ENCODE data around the gene LMF1. TPM values are rescaled to one million over a fixed set of nuclear protein-coding genes. Genes with fewer than 3 reads are reported as not detected.

LMF1 gene
- total RNA-seq, 2 experiments from 2014 or later: 21.3 to 22.6 TPM

DNA sequence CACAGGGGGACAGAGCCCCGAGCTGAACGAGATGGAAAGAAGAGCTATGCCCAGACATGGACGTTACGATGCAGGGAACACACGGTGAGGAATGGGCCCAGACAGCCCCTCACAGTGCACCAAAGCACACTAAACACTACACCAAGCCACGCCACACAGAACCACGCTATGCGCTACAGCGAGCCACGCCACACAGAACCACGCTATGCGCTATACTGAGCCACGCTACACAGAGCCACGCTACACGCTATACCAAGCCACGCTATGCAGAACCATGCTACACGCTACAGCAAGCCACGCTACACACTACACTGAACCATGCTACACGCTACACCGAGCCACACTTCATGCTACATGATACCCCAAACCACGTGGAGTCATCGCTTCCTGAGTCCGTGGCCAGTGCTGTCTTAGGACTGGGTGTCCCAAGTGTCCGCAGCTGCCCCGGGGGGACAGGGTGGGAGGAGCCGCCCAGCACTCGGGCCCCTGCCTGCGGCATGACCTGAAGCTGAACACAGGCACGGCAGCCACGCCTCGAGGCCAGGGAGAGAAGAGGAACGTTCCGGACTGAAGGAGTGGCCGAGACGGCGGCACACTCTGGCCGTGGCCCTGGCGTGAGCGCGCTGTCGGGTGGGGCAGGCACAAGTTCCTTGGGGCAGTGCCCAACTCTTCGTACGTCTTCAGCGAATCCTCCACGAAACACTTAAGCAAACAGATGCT is 61.3 kb downstream of the LMF1 start:
- H3K27ac Mint-ChIP-seq: no peak overlapping the region
- H3K4me1 Mint-ChIP-seq: no peaks in the 10 kb centered on the region
- ChIA-PET POLR2A (no interaction called here), CTCF (no interaction called here)
- DNase-seq: no peak
- H3K4me3 Mint-ChIP-seq: no peak overlapping the region
- H3K27me3 Mint-ChIP-seq: no peaks in the 10 kb centered on the region
- peaks cover 11% of the 10 kb centered on the region for H3K36me3 Mint-ChIP-seq (ENCODE audit: low read depth)
- peaks cover 14% of the 10 kb centered on the region for H3K9me3 Mint-ChIP-seq

DNA sequence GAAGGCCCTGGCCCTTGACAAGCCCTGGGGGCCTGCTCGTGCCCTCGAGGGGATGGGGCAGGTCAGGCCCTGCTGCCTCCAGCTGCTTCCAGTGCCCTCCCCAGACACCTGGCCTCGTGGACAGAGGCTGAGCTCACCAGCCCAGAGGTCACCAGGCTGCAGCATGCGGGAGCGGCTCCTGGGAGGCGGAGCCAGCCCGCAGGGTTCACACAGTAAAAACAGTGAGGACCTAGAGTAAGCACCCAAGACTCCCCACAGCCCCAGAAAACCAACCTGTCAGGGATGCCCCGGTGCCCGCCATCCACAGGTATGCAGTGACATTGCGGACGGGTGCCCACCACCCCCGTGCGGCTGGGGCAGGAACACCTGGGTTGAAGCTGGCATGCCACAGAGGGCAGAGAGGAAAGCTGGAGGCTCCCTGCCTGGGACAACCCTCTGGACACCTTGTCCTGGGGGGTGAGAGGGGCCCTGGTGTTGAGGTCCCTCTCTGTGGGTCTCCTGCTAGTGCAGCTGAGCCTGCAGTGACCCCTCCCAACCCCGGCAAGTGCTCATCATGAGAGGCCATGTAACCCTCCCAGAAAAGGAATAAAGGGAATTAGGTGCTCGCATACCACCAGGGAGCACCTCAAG is 62.1 kb downstream of the LMF1 start:
- DNase-seq: no peak
- CTCF ChIA-PET: no interaction called here

GRCh38 chr16:907842-908241 is 62.9 kb downstream of the LMF1 start:
- Mint-ChIP-seq H3K27ac (no peak overlapping the region), H3K9me3 (peaks cover 14% of the 10 kb centered on the region), H3K27me3 (no peaks in the 10 kb centered on the region), H3K4me3 (no peak overlapping the region), H3K36me3 (ENCODE audit: low read depth) (peaks cover 11% of the 10 kb centered on the region), H3K4me1 (no peaks in the 10 kb centered on the region)
- POLR2A ChIA-PET: no interaction called here
- no peak for DNase-seq
- CTCF ChIA-PET: no interaction called here

More for the DNA sequence above, 62.1 kb downstream of the LMF1 start:
- Mint-ChIP-seq H3K9me3 (peaks cover 14% of the 10 kb centered on the region), H3K36me3 (ENCODE audit: low read depth) (peaks cover 11% of the 10 kb centered on the region), H3K27me3 (no peaks in the 10 kb centered on the region), H3K27ac (no peak overlapping the region), H3K4me3 (no peak overlapping the region), H3K4me1 (no peaks in the 10 kb centered on the region)
- POLR2A ChIA-PET: no interaction called here

- Mint-ChIP-seq H3K36me3 (ENCODE audit: low read depth) (peaks cover 11% of the 10 kb centered on the region), H3K4me1 (no peaks in the 10 kb centered on the region), H3K4me3 (no peak overlapping the region), H3K9me3 (peaks cover 14% of the 10 kb centered on the region), H3K27ac (no peak overlapping the region), H3K27me3 (no peaks in the 10 kb centered on the region)
- POLR2A ChIA-PET: no interaction called here
- CTCF ChIA-PET: no interaction called here
- no peak for DNase-seq
Observed at GRCh38 chr16:907361-907760, 63.4 kb downstream of the LMF1 start.

DNA sequence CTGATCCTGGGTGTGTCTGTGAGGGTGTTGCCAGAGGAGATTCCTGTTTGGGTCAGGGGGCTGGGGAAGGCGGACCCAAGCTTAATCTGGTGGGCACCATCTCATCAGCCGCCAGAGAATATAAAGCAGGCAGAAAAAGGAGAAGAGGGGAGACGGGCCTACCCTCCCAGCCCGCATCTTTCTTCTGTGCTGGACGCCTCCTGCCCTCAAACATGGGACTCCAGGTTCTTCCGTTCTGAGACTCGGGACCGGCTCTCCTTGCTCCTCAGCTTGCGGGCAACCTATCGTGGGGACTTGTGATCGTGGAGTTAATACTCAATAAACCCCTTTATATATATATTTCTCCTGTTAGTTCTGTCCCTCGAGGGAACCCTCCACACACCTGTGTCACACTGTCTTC is 64.5 kb downstream of the LMF1 start:
- H3K27me3 Mint-ChIP-seq: no peaks in the 10 kb centered on the region
- no peak overlapping the region for H3K27ac Mint-ChIP-seq
- no peak overlapping the region for H3K4me3 Mint-ChIP-seq
- H3K4me1 Mint-ChIP-seq: no peaks in the 10 kb centered on the region
- no peak for DNase-seq
- POLR2A ChIA-PET: no interaction called here
- peaks cover 11% of the 10 kb centered on the region for H3K36me3 Mint-ChIP-seq (ENCODE audit: low read depth)
- peaks cover 14% of the 10 kb centered on the region for H3K9me3 Mint-ChIP-seq
- CTCF ChIA-PET: no interaction called here

GRCh38 chr16:901715-902601 is 68.8 kb downstream of the LMF1 start:
- no peak for DNase-seq
- H3K4me3 Mint-ChIP-seq: no peak overlapping the region
- peaks cover 13% of the 10 kb centered on the region for H3K9me3 Mint-ChIP-seq
- POLR2A ChIA-PET: no interaction called here
- CTCF ChIA-PET: no interaction called here
- no peaks in the 10 kb centered on the region for H3K4me1 Mint-ChIP-seq
- H3K36me3 Mint-ChIP-seq (ENCODE audit: low read depth): peaks cover 3% of the 10 kb centered on the region
- no peaks in the 10 kb centered on the region for H3K27me3 Mint-ChIP-seq
- H3K27ac Mint-ChIP-seq: no peak overlapping the region

- CTCF ChIA-PET: no interaction called here
- Mint-ChIP-seq H3K4me3 (no peak overlapping the region), H3K9me3 (peaks cover 7% of the 10 kb centered on the region), H3K36me3 (ENCODE audit: low read depth) (peaks cover 2% of the 10 kb centered on the region), H3K27ac (no peak overlapping the region), H3K4me1 (no peaks in the 10 kb centered on the region), H3K27me3 (no peaks in the 10 kb centered on the region)
- no peak for DNase-seq
- POLR2A ChIA-PET: no interaction called here
Observed at GRCh38 chr16:901149-901548, 69.6 kb downstream of the LMF1 start.

DNA sequence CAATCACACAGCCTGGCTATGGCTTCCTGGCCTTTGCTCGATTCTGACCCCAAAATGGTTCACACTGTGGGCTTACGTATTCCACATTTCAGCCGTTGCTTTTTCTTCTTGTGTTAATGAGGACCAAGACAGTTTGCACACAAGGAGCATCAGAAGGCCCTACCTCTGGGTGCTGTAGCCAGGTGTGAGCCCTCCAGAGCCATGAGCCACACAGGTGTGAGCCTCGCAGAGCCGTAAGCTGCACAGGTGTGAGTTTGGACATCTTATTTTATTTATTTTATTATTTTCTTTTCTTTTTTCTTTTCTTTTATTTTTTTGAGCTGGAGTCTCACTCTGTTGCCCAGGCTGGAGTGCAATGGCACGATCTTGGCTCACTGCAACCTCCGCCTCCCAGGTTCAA is 70.6 kb downstream of the LMF1 start:
- no peaks in the 10 kb centered on the region for H3K4me1 Mint-ChIP-seq
- H3K27me3 Mint-ChIP-seq: no peaks in the 10 kb centered on the region
- H3K36me3 Mint-ChIP-seq (ENCODE audit: low read depth): no peaks in the 10 kb centered on the region
- H3K4me3 Mint-ChIP-seq: no peak overlapping the region
- CTCF ChIA-PET: no interaction called here
- POLR2A ChIA-PET: no interaction called here
- no peak for DNase-seq
- H3K9me3 Mint-ChIP-seq: peaks cover under 1% of the 10 kb centered on the region
- no peak overlapping the region for H3K27ac Mint-ChIP-seq

DNA sequence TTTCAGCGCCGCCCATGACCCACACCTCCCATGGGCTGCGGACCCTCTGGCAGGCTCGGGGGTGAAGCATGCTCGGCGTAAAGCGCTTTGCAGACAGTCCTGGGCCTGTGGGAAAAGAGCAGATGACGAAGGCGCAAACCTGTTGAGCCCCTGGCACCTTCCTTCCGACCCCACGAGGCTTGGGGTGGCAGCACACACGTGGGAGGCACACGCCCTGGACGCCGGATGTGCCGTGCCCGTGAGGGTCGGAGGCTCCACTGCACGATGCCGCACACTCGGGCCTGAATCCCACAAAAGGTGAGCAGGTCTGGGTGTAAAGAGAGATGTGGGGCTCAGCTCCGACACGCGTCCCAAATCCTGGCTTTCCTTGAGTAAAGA is 71.1 kb downstream of the LMF1 start:
- Mint-ChIP-seq H3K27me3 (no peaks in the 10 kb centered on the region), H3K4me3 (no peak overlapping the region), H3K9me3 (no peaks in the 10 kb centered on the region), H3K27ac (no peak overlapping the region), H3K36me3 (ENCODE audit: low read depth) (no peaks in the 10 kb centered on the region), H3K4me1 (no peaks in the 10 kb centered on the region)
- DNase-seq: no peak
- ChIA-PET CTCF (no interaction called here), POLR2A (no interaction called here)

GRCh38 chr16:898761-899682 is 71.8 kb downstream of the LMF1 start:
- DNase-seq: no peak
- Mint-ChIP-seq H3K4me3 (no peak overlapping the region), H3K36me3 (ENCODE audit: low read depth) (no peaks in the 10 kb centered on the region), H3K9me3 (no peaks in the 10 kb centered on the region), H3K4me1 (no peaks in the 10 kb centered on the region), H3K27ac (no peak overlapping the region), H3K27me3 (no peaks in the 10 kb centered on the region)
- ChIA-PET POLR2A (no interaction called here), CTCF (no interaction called here)

DNA sequence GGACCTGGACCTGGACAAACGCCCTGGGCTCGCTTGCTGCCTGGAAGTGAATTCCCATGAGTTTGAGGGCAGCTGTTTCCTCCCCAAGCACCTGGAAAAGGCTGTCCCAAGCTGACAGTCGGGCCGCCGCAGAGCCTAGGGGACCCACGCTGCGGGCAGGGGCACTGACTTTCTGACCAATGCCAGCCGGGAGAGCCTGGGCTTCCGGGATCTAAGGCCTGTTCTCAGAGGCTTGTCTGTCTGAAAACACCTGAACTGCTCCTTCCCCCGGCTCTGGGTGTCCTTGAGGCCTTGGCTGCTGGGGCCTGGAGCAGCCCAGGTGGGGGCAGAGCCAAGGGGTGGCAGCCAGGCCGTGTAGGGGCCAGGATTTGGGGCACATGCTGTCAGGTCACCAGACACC is 72.6 kb downstream of the LMF1 start:
- Mint-ChIP-seq H3K4me3 (no peak overlapping the region), H3K36me3 (ENCODE audit: low read depth) (no peaks in the 10 kb centered on the region), H3K9me3 (no peaks in the 10 kb centered on the region), H3K27me3 (no peaks in the 10 kb centered on the region), H3K4me1 (no peaks in the 10 kb centered on the region), H3K27ac (no peak overlapping the region)
- ChIA-PET POLR2A (no interaction called here), CTCF (no interaction called here)
- no peak for DNase-seq

DNA sequence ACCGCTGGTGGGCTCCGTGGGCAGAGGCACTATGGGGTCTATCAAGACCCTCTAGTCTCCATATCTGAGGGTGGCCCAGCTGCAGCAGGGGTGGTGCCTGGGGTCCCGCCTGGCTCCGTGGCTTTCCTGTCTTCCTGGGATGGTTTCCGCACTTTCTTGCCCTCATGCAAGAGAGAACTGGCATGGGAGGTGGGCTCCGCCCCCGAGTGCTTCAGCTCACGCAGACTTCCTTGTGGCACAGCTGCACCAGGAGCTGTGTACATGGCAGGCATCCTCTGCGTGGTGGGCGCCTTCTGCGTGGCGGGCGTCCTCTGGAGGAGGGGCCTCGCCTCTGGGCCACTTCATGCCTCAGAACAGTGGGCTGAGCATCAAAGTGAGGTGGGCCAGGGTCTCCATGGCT is 73.1 kb downstream of the LMF1 start:
- DNase-seq: no peak
- ChIA-PET POLR2A (no interaction called here), CTCF (no interaction called here)
- no peaks in the 10 kb centered on the region for H3K36me3 Mint-ChIP-seq (ENCODE audit: low read depth)
- no peak overlapping the region for H3K27ac Mint-ChIP-seq
- H3K4me1 Mint-ChIP-seq: no peaks in the 10 kb centered on the region
- no peaks in the 10 kb centered on the region for H3K9me3 Mint-ChIP-seq
- H3K27me3 Mint-ChIP-seq: no peaks in the 10 kb centered on the region
- H3K4me3 Mint-ChIP-seq: no peak overlapping the region

GRCh38 chr16:897200-897543 is 73.6 kb downstream of the LMF1 start:
- ChIA-PET POLR2A (no interaction called here), CTCF (no interaction called here)
- H3K36me3 Mint-ChIP-seq (ENCODE audit: low read depth): no peaks in the 10 kb centered on the region
- H3K4me1 Mint-ChIP-seq: no peaks in the 10 kb centered on the region
- H3K4me3 Mint-ChIP-seq: no peak overlapping the region
- no peak for DNase-seq
- H3K9me3 Mint-ChIP-seq: no peaks in the 10 kb centered on the region
- H3K27ac Mint-ChIP-seq: no peak overlapping the region
- no peaks in the 10 kb centered on the region for H3K27me3 Mint-ChIP-seq

Data from activated CD4-positive, alpha-beta memory T cell treated with anti-CD3 and anti-CD28 coated beads, Interleukin-2, amount 10 ng/mL, durations not matched to agents 7 days and 5 days (primary cell).